HS-5 (cell line): ENCODE data around the gene TLR3.

ENCODE experiments used
- DNase-seq: peaks from one replicate; pipeline ENCODE4 v3.0.0-alpha.2; 2012; ENCODE audit warnings: low read depth

Gene TLR3

GRCh38 chr4:186104890-186105646, 36.1 kb downstream of the TLR3 start:
- DNase-seq, result no peak

- no peak for DNase-seq
Measured at GRCh38 chr4:186105647-186106321, 36.8 kb downstream of the TLR3 start.

- DNase-seq, result no peak
Measured at GRCh38 chr4:186107947-186108346, 39.0 kb downstream of the TLR3 start.

GRCh38 chr4:186108391-186108790, 39.4 kb downstream of the TLR3 start:
- DNase-seq, result no peak

GRCh38 chr4:186109245-186109644, 40.3 kb downstream of the TLR3 start:
- DNase-seq, result no peak

- DNase-seq, result no peak
Measured at GRCh38 chr4:186116697-186117096, 47.7 kb downstream of the TLR3 start.

- no peak for DNase-seq
Measured at GRCh38 chr4:186118582-186118981, 49.6 kb downstream of the TLR3 start.

- no peak for DNase-seq
Measured at GRCh38 chr4:186121057-186121456, 52.1 kb downstream of the TLR3 start.

GRCh38 chr4:186128842-186129241, 59.9 kb downstream of the TLR3 start:
- no peak for DNase-seq

GRCh38 chr4:186131935-186132334, 63.0 kb downstream of the TLR3 start:
- no peak for DNase-seq

GRCh38 chr4:186132577-186133242, 63.8 kb downstream of the TLR3 start:
- no peak for DNase-seq

- no peak for DNase-seq
Measured at GRCh38 chr4:186134257-186134656, 65.3 kb downstream of the TLR3 start.

GRCh38 chr4:186134861-186135260, 65.9 kb downstream of the TLR3 start:
- DNase-seq, result no peak

GRCh38 chr4:186137196-186137794, 68.3 kb downstream of the TLR3 start:
- no peak for DNase-seq
